GM19238 (cell line): ENCODE data around the gene RPS6KC1.
"Not testable (repeated sequence)": the region's sequence is repeated elsewhere in the genome, so short reads cannot be mapped to it uniquely, and the experiment has no call there.

Source experiments
- DNase-seq: peaks from one replicate; pipeline ENCODE4 v3.0.0; 2011; ENCODE audit warnings: low spot score; ENCODE audit not compliant: insufficient read length

The RPS6KC1 gene

GRCh38 chr1:213150090-213150489 lies 99.0 kb downstream of the RPS6KC1 start:
- not testable (repeated sequence) for DNase-seq

GRCh38 chr1:213154056-213154685 lies 103.1 kb downstream of the RPS6KC1 start:
- no peak for DNase-seq

- DNase-seq: no peak
These were observed 108.3 kb downstream of the RPS6KC1 start for GRCh38 chr1:213159376-213159775.

GRCh38 chr1:213160442-213160841 lies 109.4 kb downstream of the RPS6KC1 start:
- not testable (repeated sequence) for DNase-seq

GRCh38 chr1:213162338-213162737 lies 111.3 kb downstream of the RPS6KC1 start:
- DNase-seq: no peak

- no peak for DNase-seq
These were observed 111.8 kb downstream of the RPS6KC1 start for GRCh38 chr1:213162862-213163261.

GRCh38 chr1:213163278-213163711 lies 112.3 kb downstream of the RPS6KC1 start:
- DNase-seq: no peak

GRCh38 chr1:213164561-213164960 lies 113.5 kb downstream of the RPS6KC1 start:
- DNase-seq: no peak

- no peak for DNase-seq
These were observed 115.8 kb downstream of the RPS6KC1 start for GRCh38 chr1:213166852-213167251.

GRCh38 chr1:213171711-213172110 lies 120.7 kb downstream of the RPS6KC1 start:
- no peak for DNase-seq

GRCh38 chr1:213176341-213176740 lies 125.3 kb downstream of the RPS6KC1 start:
- no peak for DNase-seq

GRCh38 chr1:213179784-213180183 lies 128.7 kb downstream of the RPS6KC1 start:
- DNase-seq: no peak

GRCh38 chr1:213180833-213181232 lies 129.8 kb downstream of the RPS6KC1 start:
- DNase-seq: no peak

- DNase-seq: no peak
These were observed 132.1 kb downstream of the RPS6KC1 start for GRCh38 chr1:213183036-213183672.

- DNase-seq: no peak
These were observed 135.1 kb downstream of the RPS6KC1 start for GRCh38 chr1:213186168-213186567.

- no peak for DNase-seq
These were observed 141.0 kb downstream of the RPS6KC1 start for GRCh38 chr1:213192026-213192425.

GRCh38 chr1:213194383-213194782 lies 143.3 kb downstream of the RPS6KC1 start:
- no peak for DNase-seq

- no peak for DNase-seq
These were observed 143.8 kb downstream of the RPS6KC1 start for GRCh38 chr1:213194855-213195254.

- not testable (repeated sequence) for DNase-seq
These were observed 145.4 kb downstream of the RPS6KC1 start for GRCh38 chr1:213196328-213197054.

- no peak for DNase-seq
These were observed 149.6 kb downstream of the RPS6KC1 start for GRCh38 chr1:213200630-213201029.

GRCh38 chr1:213201380-213202155 lies 150.5 kb downstream of the RPS6KC1 start:
- no peak for DNase-seq

GRCh38 chr1:213211201-213211600 lies 160.2 kb downstream of the RPS6KC1 start:
- no peak for DNase-seq
